Duodenal mucosa (tissue), 2 donors: Measurements from ENCODE around the gene CHD9.

Source experiments
- H3K27ac ChIP-seq: one replicate; pipeline ENCODE4 v1.7.0; 2013; ENCODE audit warnings: low read depth, low read length
- H3K27me3 ChIP-seq, 2 donors: one replicate each; pipeline ENCODE4 v1.7.0; 2013; ENCODE audit warnings: low read length in 2 of 2, control low read depth in 1 of 2; ENCODE audit not compliant: insufficient read depth in 2 of 2, control insufficient read depth in 1 of 2
- H3K36me3 ChIP-seq, 2 donors: one replicate each; pipeline ENCODE4 v1.7.0; 2013; ENCODE audit warnings: low read length in 2 of 2, control low read depth in 1 of 2; ENCODE audit not compliant: insufficient read depth in 2 of 2, control insufficient read depth in 1 of 2
- H3K4me1 ChIP-seq, 2 donors: one replicate each; pipeline ENCODE4 v1.7.0; 2013; ENCODE audit warnings: low read length in 2 of 2, control low read depth in 1 of 2; ENCODE audit not compliant: insufficient read depth in 2 of 2, control insufficient read depth in 1 of 2
- H3K4me3 ChIP-seq, 2 donors: one replicate each; pipeline ENCODE4 v1.7.0; 2013; ENCODE audit warnings: low read length in 2 of 2, low read depth in 1 of 2
- H3K9ac ChIP-seq, 2 donors: one replicate each; pipeline ENCODE4 v1.7.0; 2013; ENCODE audit warnings: low read length in 2 of 2, low read depth in 1 of 2
- H3K9me3 ChIP-seq, 2 donors: one replicate each; pipeline ENCODE4 v1.7.0; 2013; ENCODE audit warnings: low read length in 2 of 2, control low read depth in 1 of 2; ENCODE audit not compliant: control insufficient read depth in 1 of 2

CHD9 gene

DNA sequence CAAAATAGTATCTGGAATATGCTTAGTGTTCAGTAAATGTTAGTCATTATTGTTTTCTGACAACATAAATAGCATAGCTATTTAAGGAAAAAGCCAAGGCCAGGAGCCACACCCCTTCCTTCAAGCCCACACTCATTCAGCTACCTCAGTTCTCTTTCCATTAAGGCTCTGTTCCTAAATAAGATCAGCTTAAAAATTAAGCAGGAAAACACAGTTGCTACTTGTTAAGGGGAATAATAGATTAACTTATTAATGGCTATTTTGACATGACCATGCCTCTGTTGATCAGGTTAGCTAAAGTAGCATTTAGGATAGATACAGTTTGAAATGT is 158.1 kb downstream of the CHD9 start:
- Histone ChIP-seq H3K9ac (no peak overlapping the region), H3K9me3 (no peaks in the 10 kb centered on the region), H3K27ac (no peak overlapping the region), H3K36me3 (no peaks in the 10 kb centered on the region), H3K4me3 (peak overlapping the region in 1 of 2 donors; percentile 7), H3K27me3 (no peaks in the 10 kb centered on the region), H3K4me1 (peaks cover 12 to 15% of the 10 kb centered on the region in 2 donors)

DNA sequence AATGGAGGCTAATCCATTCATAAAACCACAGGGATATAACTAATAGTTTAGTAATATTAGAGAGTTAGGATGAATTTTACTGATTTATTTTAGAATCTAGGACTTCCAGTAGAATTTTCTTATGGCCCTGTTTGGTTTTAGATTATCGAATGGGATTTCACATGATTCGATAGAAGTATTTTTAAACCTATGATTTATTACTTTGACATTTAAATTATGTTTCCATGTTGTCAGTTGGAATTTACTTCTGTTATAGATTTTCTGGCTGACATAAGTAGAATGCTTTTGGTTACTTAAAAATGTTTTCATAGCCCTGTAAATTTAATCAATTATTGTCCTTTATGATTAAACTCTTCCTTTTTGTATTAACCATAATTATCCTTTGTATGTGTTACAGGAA is 158.8 kb downstream of the CHD9 start:
- Histone ChIP-seq H3K9me3 (no peaks in the 10 kb centered on the region), H3K4me3 (no peak overlapping the region), H3K4me1 (peaks cover 12 to 13% of the 10 kb centered on the region in 2 donors), H3K27ac (no peak overlapping the region), H3K9ac (no peak overlapping the region), H3K36me3 (no peaks in the 10 kb centered on the region), H3K27me3 (no peaks in the 10 kb centered on the region)

DNA sequence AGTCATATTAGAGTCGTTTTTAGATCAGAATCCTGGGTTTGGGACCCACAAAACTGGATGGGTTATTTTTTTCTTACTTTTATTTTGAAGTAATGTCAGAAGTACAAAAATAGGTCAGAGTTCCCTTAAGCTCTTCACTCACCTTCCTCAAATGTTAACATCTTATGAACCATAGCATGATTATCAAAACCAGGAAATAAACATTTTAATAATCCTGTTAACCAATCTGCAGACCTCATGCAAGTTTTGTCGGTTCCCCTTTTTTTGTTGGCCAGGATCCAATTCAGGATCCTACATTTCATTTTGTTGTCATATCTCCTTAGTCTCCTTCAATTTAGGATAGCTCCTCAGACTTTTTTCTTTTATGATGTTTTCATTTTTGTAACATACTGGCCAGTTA is 162.0 kb downstream of the CHD9 start:
- Histone ChIP-seq H3K27me3 (no peaks in the 10 kb centered on the region), H3K9ac (no peak overlapping the region), H3K36me3 (no peaks in the 10 kb centered on the region), H3K4me3 (no peak overlapping the region), H3K27ac (no peak overlapping the region), H3K9me3 (no peaks in the 10 kb centered on the region), H3K4me1 (peaks cover 31 to 37% of the 10 kb centered on the region in 2 donors)

GRCh38 chr16:53219371-53219770 is 164.6 kb downstream of the CHD9 start:
- no peaks in the 10 kb centered on the region for H3K9me3 ChIP-seq
- no peak overlapping the region for H3K9ac ChIP-seq

DNA sequence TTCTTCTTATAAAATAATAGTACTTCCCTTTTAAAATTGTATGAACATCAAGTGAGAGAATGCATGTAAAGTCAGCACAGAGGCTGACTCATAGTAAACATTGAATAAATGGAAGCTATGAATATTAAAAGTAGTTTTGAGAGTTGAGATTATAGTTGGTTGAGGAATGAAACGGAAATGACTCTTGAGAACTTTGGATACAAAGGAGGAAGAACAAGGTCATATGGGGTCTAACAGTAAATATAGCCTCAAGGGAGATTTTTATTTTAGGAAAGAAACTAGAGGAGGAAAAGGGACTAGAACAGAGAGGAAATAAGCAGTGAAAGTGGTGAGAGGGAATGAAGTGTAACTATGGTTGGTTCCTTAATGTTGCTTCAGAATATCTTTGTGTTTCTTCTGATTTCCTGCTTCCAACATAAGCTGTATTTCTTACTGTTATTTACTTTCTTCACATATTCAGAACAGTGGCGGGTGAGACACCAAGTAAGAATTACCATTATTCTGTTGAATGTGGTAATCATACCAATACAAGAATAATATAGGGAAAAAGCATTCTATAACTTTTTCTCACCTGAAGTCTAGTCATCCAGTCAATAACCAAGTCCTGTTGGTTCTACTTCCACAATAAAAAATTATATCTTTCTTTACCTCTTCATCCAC is 165.1 kb downstream of the CHD9 start:
- H3K4me1 ChIP-seq, result peaks cover 24 to 28% of the 10 kb centered on the region in 2 donors

More at GRCh38 chr16:53219371-53219770, 164.6 kb downstream of the CHD9 start:
- H3K4me3 ChIP-seq, result no peak overlapping the region
- H3K36me3 ChIP-seq, result peaks cover 6 to 15% of the 10 kb centered on the region in 2 donors
- H3K27ac ChIP-seq, result no peak overlapping the region
- H3K4me1 ChIP-seq, result peaks cover 24 to 28% of the 10 kb centered on the region in 2 donors
- no peaks in the 10 kb centered on the region for H3K27me3 ChIP-seq

GRCh38 chr16:53220585-53220984 is 165.8 kb downstream of the CHD9 start:
- Histone ChIP-seq H3K36me3 (peaks cover 6 to 17% of the 10 kb centered on the region in 2 donors), H3K9ac (no peak overlapping the region), H3K27ac (no peak overlapping the region), H3K4me1 (peaks cover 21 to 28% of the 10 kb centered on the region in 2 donors), H3K4me3 (no peak overlapping the region), H3K27me3 (no peaks in the 10 kb centered on the region), H3K9me3 (no peaks in the 10 kb centered on the region)

More for the DNA sequence above, 165.1 kb downstream of the CHD9 start:
- Histone ChIP-seq H3K36me3 (peaks cover 6 to 17% of the 10 kb centered on the region in 2 donors), H3K4me3 (no peak overlapping the region), H3K9me3 (no peaks in the 10 kb centered on the region), H3K27ac (no peak overlapping the region), H3K27me3 (no peaks in the 10 kb centered on the region), H3K9ac (no peak overlapping the region)

DNA sequence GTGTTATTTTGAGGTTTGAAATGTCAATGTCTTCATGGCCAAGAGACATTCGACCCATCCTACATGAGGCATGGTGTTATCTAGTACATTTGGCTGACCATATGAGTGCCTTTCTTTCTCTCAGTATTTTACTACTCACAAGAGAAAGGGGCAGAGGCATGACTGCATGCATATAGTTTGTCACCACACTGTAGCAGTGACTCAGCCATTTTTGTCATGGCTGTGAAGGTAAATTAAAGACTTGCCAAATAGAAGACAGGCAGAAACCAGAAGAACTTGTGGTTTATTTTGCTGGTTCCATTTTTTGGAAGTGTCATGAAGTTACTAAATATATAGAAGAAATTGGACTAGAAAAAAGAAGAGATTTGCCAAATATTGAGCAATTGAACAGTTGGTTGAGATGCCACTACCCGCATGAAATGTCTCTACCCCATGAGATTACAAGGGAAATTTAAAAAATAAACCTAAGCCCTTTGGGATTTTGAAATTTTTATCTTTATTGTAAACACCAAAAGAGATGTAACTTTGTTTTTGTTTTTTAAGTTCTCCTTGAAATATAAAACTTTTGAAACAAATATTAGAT is 170.3 kb downstream of the CHD9 start:
- Histone ChIP-seq H3K36me3 (peaks cover 15 to 52% of the 10 kb centered on the region in 2 donors), H3K4me3 (no peak overlapping the region), H3K9ac (no peak overlapping the region), H3K9me3 (no peaks in the 10 kb centered on the region), H3K4me1 (peaks cover 9 to 13% of the 10 kb centered on the region in 2 donors), H3K27ac (no peak overlapping the region), H3K27me3 (no peaks in the 10 kb centered on the region)

DNA sequence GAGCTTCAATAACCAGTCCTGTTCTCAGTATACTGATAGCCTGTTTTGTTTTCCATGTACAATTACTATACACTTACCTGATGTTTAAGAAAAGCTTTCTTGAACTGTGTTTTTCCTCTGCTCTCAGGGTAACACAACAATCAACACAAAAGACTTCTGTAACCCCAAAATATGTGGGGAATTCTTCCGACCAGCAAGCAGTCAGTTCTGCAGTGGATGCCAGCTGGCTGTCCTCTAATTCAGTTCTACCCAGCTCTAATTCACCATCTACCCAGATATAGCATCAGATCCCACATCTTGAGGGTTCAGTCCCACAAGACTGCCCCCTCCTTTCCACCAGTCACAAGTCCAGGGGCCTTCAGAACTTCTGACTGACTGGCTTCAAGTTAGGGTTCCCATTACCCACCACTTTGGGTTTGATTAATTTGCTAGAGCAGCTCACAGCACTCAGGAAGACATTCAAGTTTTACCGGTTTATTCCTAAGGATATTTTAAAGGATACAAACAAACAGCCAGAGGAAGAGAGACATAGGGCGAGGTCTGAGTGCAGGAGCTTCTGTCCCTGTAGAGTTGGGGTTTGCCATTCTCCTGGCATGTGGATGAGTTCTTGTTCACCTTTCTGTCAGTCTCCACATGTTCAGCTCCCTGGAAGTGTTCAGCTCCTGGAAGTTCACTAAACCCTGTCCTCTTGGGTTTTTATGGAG is 178.2 kb downstream of the CHD9 start:
- no peak overlapping the region for H3K27ac ChIP-seq
- H3K36me3 ChIP-seq, result peaks cover 48 to 72% of the 10 kb centered on the region in 2 donors
- no peaks in the 10 kb centered on the region for H3K4me1 ChIP-seq
- H3K4me3 ChIP-seq, result no peak overlapping the region
- H3K27me3 ChIP-seq, result no peaks in the 10 kb centered on the region
- no peaks in the 10 kb centered on the region for H3K9me3 ChIP-seq
- no peak overlapping the region for H3K9ac ChIP-seq

GRCh38 chr16:53234836-53235235 is 180.0 kb downstream of the CHD9 start:
- Histone ChIP-seq H3K27ac (no peak overlapping the region), H3K4me1 (no peaks in the 10 kb centered on the region), H3K4me3 (no peak overlapping the region), H3K27me3 (no peaks in the 10 kb centered on the region), H3K9ac (no peak overlapping the region), H3K9me3 (no peaks in the 10 kb centered on the region), H3K36me3 (peaks cover 49 to 69% of the 10 kb centered on the region in 2 donors)

GRCh38 chr16:53235851-53236250 is 181.1 kb downstream of the CHD9 start:
- H3K36me3 ChIP-seq, result peaks cover 41 to 60% of the 10 kb centered on the region in 2 donors
- no peaks in the 10 kb centered on the region for H3K27me3 ChIP-seq
- no peak overlapping the region for H3K27ac ChIP-seq

More at GRCh38 chr16:53235851-53236250, 181.1 kb downstream of the CHD9 start:
- Histone ChIP-seq H3K9me3 (no peaks in the 10 kb centered on the region), H3K4me3 (no peak overlapping the region), H3K4me1 (no peaks in the 10 kb centered on the region), H3K9ac (no peak overlapping the region)
